Neural cell (in vitro differentiated cells): Measurements from ENCODE around the gene PSMB1.
"Not testable (repeated sequence)": the region's sequence is repeated elsewhere in the genome, so short reads cannot be mapped to it uniquely, and the experiment has no call there.

Source experiments
- EP300 ChIP-seq: fragments of 450-650 bp; conservative IDR thresholded peaks from 2 replicates; pipeline ENCODE4 v1.6.1; 2014; ENCODE audit warnings: antibody characterized with exemption, mild to moderate bottlenecking, moderate library complexity; ENCODE audit not compliant: poor library complexity, severe bottlenecking
- EZH2 ChIP-seq: fragments of 200-600, 300-800 bp; shearing (Covaris generic), sonication (generic); IDR thresholded peaks from 2 replicates; pipeline ENCODE4 v1.6.1; 2014; ENCODE audit warnings: antibody characterized with exemption, low read length, borderline replicate concordance, mild to moderate bottlenecking; ENCODE audit not compliant: insufficient read depth, poor library complexity, severe bottlenecking
- MXI1 ChIP-seq: fragments of 450-650 bp; conservative IDR thresholded peaks from 2 replicates; pipeline ENCODE4 v1.6.1; 2014; ENCODE audit warnings: antibody characterized with exemption, mild to moderate bottlenecking; ENCODE audit not compliant: poor library complexity, severe bottlenecking
- POLR2AphosphoS5 ChIP-seq: IDR thresholded peaks from 2 replicates; pipeline ENCODE4 v1.6.1; 2012
- RAD21 ChIP-seq: fragments of 450-650 bp; conservative IDR thresholded peaks from 2 replicates; pipeline ENCODE4 v1.6.1; 2014; ENCODE audit warnings: antibody characterized with exemption, mild to moderate bottlenecking, moderate library complexity
- SMC3 ChIP-seq: fragments of 450-650 bp; conservative IDR thresholded peaks from 2 replicates; pipeline ENCODE4 v1.6.1; 2014; ENCODE audit warnings: antibody characterized with exemption, mild to moderate bottlenecking, moderate library complexity; ENCODE audit not compliant: poor library complexity
- TAF1 ChIP-seq: IDR thresholded peaks from 2 replicates; pipeline ENCODE4 v1.6.1; 2012; ENCODE audit warnings: low read depth
- TF ChIP-seq, protein P1 (sequence below): fragments of 450-650 bp; IDR thresholded peaks from 2 replicates; pipeline ENCODE4 v1.5.1; 2014; ENCODE audit warnings: antibody characterized with exemption, mild to moderate bottlenecking, moderate library complexity; ENCODE audit not compliant: poor library complexity, severe bottlenecking
- TF ChIP-seq, protein P2 (sequence below): IDR thresholded peaks from 2 replicates; pipeline ENCODE4 v1.6.1; 2012; ENCODE audit warnings: borderline replicate concordance

DNA sequence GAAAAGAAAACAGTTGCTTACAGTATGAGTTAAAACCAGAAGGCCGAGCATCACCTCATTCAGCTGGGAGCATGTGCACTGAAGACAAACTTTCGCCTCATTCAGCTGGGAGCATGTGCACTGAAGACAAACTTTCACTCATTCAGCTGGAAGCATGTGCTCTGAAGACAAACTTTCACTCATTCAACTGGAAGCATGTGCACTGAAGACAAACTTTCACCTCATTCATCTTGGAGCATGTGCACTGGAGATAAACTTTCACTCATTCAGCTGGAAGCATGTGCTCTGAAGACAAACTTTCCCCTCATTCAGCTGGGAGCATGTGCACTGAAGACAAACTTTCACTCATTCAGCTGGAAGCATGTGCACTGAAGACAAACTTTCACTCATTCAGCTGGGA lies 45.4 kb downstream of the PSMB1 start:
- TF ChIP-seq, protein P1, sequence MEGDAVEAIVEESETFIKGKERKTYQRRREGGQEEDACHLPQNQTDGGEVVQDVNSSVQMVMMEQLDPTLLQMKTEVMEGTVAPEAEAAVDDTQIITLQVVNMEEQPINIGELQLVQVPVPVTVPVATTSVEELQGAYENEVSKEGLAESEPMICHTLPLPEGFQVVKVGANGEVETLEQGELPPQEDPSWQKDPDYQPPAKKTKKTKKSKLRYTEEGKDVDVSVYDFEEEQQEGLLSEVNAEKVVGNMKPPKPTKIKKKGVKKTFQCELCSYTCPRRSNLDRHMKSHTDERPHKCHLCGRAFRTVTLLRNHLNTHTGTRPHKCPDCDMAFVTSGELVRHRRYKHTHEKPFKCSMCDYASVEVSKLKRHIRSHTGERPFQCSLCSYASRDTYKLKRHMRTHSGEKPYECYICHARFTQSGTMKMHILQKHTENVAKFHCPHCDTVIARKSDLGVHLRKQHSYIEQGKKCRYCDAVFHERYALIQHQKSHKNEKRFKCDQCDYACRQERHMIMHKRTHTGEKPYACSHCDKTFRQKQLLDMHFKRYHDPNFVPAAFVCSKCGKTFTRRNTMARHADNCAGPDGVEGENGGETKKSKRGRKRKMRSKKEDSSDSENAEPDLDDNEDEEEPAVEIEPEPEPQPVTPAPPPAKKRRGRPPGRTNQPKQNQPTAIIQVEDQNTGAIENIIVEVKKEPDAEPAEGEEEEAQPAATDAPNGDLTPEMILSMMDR: not testable (repeated sequence)
- not testable (repeated sequence) for TF ChIP-seq TAF1, EZH2, EP300, SMC3, MXI1, POLR2AphosphoS5, RAD21
- TF ChIP-seq, protein P2, sequence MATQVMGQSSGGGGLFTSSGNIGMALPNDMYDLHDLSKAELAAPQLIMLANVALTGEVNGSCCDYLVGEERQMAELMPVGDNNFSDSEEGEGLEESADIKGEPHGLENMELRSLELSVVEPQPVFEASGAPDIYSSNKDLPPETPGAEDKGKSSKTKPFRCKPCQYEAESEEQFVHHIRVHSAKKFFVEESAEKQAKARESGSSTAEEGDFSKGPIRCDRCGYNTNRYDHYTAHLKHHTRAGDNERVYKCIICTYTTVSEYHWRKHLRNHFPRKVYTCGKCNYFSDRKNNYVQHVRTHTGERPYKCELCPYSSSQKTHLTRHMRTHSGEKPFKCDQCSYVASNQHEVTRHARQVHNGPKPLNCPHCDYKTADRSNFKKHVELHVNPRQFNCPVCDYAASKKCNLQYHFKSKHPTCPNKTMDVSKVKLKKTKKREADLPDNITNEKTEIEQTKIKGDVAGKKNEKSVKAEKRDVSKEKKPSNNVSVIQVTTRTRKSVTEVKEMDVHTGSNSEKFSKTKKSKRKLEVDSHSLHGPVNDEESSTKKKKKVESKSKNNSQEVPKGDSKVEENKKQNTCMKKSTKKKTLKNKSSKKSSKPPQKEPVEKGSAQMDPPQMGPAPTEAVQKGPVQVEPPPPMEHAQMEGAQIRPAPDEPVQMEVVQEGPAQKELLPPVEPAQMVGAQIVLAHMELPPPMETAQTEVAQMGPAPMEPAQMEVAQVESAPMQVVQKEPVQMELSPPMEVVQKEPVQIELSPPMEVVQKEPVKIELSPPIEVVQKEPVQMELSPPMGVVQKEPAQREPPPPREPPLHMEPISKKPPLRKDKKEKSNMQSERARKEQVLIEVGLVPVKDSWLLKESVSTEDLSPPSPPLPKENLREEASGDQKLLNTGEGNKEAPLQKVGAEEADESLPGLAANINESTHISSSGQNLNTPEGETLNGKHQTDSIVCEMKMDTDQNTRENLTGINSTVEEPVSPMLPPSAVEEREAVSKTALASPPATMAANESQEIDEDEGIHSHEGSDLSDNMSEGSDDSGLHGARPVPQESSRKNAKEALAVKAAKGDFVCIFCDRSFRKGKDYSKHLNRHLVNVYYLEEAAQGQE: not testable (repeated sequence)
